NCI-H774 (cell line): Measurements from ENCODE around the gene UBE2QL1.

Experiments used
- DNase-seq: peaks from one replicate; lab custom pipeline; 2025; lab: John Stamatoyannopoulos, UW

The UBE2QL1 gene

DNA sequence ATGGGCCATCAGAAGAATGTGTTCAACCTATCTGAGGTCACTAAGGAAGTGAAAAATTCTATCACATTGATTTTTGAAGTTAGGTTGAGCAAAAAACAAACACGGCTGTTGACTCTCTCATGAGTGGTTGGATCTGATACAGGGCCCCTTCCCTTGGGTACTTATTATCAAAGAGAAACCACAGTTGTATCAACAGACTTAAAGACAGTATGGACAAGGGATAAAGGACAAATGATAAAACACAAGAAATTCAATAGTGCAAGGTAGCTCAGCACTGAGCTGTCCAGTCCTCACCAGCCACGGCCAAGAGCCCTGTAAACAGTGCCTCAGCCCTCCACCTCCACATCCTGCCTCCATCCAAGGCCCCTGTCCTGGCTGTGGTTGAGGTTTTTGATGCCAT, 86.9 kb downstream of the UBE2QL1 start:
- no peak for DNase-seq

DNA sequence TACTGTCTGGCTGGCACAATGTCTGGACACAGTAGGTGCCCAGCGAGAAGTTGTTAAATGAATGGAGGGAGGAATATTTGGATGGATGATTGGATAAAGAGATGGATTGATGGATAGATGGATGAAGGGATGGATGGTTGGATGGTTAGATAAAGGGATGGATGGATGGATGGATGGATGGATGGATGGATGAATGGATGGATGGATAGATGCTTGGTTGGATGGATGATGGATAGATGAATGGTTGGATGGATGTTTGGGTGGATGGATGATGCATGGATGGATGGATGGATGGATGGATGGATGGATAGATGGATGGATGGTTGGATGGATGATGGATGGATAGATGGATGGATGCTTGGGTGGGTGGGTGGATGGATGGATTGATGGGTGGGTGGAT, 90.4 kb downstream of the UBE2QL1 start:
- DNase-seq = no peak

DNA sequence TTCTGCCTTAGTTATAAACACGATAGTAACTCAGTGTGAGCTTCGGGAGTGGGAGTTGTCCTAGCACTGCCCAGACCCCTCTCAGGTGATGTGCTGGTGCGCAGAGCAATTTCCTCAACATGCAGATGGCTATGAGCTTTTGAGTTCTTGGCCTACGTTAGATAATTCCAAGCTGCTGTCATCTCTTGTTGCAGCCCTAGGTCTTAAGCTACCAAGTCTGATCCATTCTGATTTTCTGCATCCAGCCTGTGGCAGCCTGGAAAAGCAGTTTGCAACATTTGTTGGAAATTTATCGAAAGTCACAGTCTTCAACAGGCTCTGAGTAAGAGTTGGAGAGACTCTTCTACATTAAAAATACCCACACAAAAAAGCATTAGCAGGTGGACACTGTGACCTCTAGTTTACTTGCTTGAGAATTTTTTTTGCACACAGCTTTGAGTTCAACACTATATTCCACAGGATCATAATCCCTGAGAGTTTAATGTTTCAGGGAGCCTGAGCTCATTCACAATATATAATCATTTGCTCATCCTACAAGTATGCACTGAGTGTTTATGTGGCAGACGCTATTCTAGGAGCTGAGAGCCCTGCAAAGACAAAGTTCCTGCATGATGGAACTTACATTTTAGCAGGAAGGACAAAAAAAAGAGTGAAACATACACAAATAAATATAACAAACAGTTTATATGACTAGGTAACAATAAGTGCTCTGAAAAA, 91.6 kb downstream of the UBE2QL1 start:
- no peak for DNase-seq

- no peak for DNase-seq
Observed at GRCh38 chr5:6541256-6542013, 92.8 kb downstream of the UBE2QL1 start.

- peak; percentile 15 for DNase-seq
Observed at GRCh38 chr5:6542421-6543345, 94.0 kb downstream of the UBE2QL1 start.

GRCh38 chr5:6543346-6543730, 94.7 kb downstream of the UBE2QL1 start:
- no peak for DNase-seq

- DNase-seq = peak; percentile 50
Observed at GRCh38 chr5:6543830-6544560, 95.3 kb downstream of the UBE2QL1 start.
